ENCODE measurements around the gene KERA. TPM values are rescaled to one million over a fixed set of nuclear protein-coding genes. Genes with fewer than 3 reads are reported as not detected.

The KERA gene
- total RNA-seq (not detected), polyA plus RNA-seq (not detected)

- no peak within 1 kb of the TSS for H3K27ac Mint-ChIP-seq
- H3K9me3 Mint-ChIP-seq = no peaks in the 10 kb centered on the region
- no peaks in the 10 kb centered on the region for H3K27me3 Mint-ChIP-seq
- no peaks in the 10 kb centered on the region for H3K4me1 Mint-ChIP-seq
- H3K4me1 ChIP-seq (ENCODE audit: insufficient read depth, low read length) = no peaks in the 10 kb centered on the region
- ChIA-PET CTCF (ENCODE audit: partially characterized antibody) (no interaction called here), POLR2A (ENCODE audit: partially characterized antibody) (no interaction called here)
- intact Hi-C loops (cut with micrococcal nuclease) = no loop called here
- no peak for DNase-seq
- H3K36me3 Mint-ChIP-seq = no peaks in the 10 kb centered on the region
- H3K4me3 ChIP-seq (ENCODE audit: low read length in 2 of 2) = no peak within 1 kb of the TSS
- H3K36me3 ChIP-seq (ENCODE audit: insufficient read depth, low read length) = no peaks in the 10 kb centered on the region
- no peaks in the 10 kb centered on the region for H3K27me3 ChIP-seq (ENCODE audit: insufficient read depth, low read length)
- H3K9me3 ChIP-seq (ENCODE audit: control insufficient read depth in 1 of 2, low read length in 2 of 2) = no peaks in the 10 kb centered on the region
- H3K27ac ChIP-seq (ENCODE audit: low read depth, low read length) = no peak within 1 kb of the TSS
- H3K4me3 Mint-ChIP-seq = no peak within 1 kb of the TSS
Observed at GRCh38 chr12:91057368-91058165, at the start of gene KERA. Gene KERA (minus strand): TSS chr12:91058024. CDS start chr12:91056281, 1,743 bp downstream.

- no peaks in the 10 kb centered on the region for H3K27me3 Mint-ChIP-seq
- intact Hi-C loops (cut with micrococcal nuclease) = no loop called here
- CTCF ChIA-PET (ENCODE audit: partially characterized antibody) = no interaction called here
Observed at GRCh38 chr12:91106283-91106682, 48.5 kb upstream of the KERA start.

GRCh38 chr12:91105807-91106206, 48.0 kb upstream of the KERA start:
- no peak for DNase-seq
- intact Hi-C loops (cut with micrococcal nuclease) = no loop called here
- no peak overlapping the region for H3K4me3 ChIP-seq (ENCODE audit: low read length in 2 of 2)
- no peak overlapping the region for H3K4me3 Mint-ChIP-seq
- no peaks in the 10 kb centered on the region for H3K36me3 ChIP-seq (ENCODE audit: insufficient read depth, low read length)
- POLR2A ChIA-PET (ENCODE audit: partially characterized antibody) = no interaction called here
- no peaks in the 10 kb centered on the region for H3K27me3 Mint-ChIP-seq
- H3K36me3 Mint-ChIP-seq = no peaks in the 10 kb centered on the region
- no peak overlapping the region for H3K27ac Mint-ChIP-seq
- no peaks in the 10 kb centered on the region for H3K4me1 Mint-ChIP-seq
- H3K9me3 ChIP-seq (ENCODE audit: control insufficient read depth in 1 of 2, low read length in 2 of 2) = no peaks in the 10 kb centered on the region
- no peak overlapping the region for H3K27ac ChIP-seq (ENCODE audit: low read depth, low read length)
- no peaks in the 10 kb centered on the region for H3K27me3 ChIP-seq (ENCODE audit: insufficient read depth, low read length)
- no peaks in the 10 kb centered on the region for H3K4me1 ChIP-seq (ENCODE audit: insufficient read depth, low read length)
- CTCF ChIA-PET (ENCODE audit: partially characterized antibody) = no interaction called here
- H3K9me3 Mint-ChIP-seq = peaks cover 0 to 3% (median 0%) of the 10 kb centered on the region in 8 donors

More at GRCh38 chr12:91106283-91106682, 48.5 kb upstream of the KERA start:
- POLR2A ChIA-PET (ENCODE audit: partially characterized antibody) = no interaction called here
- Mint-ChIP-seq H3K36me3 (no peaks in the 10 kb centered on the region), H3K4me3 (no peak overlapping the region), H3K27ac (no peak overlapping the region), H3K4me1 (no peaks in the 10 kb centered on the region), H3K9me3 (peaks cover 0 to 3% (median 0%) of the 10 kb centered on the region in 8 donors)
- no peaks in the 10 kb centered on the region for H3K27me3 ChIP-seq (ENCODE audit: insufficient read depth, low read length)
- H3K36me3 ChIP-seq (ENCODE audit: insufficient read depth, low read length) = no peaks in the 10 kb centered on the region
- H3K27ac ChIP-seq (ENCODE audit: low read depth, low read length) = no peak overlapping the region
- no peak overlapping the region for H3K4me3 ChIP-seq (ENCODE audit: low read length in 2 of 2)
- no peaks in the 10 kb centered on the region for H3K9me3 ChIP-seq (ENCODE audit: control insufficient read depth in 1 of 2, low read length in 2 of 2)
- DNase-seq = no peak
- H3K4me1 ChIP-seq (ENCODE audit: insufficient read depth, low read length) = no peaks in the 10 kb centered on the region

GRCh38 chr12:91104812-91105466, 47.1 kb upstream of the KERA start:
- ChIA-PET CTCF (ENCODE audit: partially characterized antibody) (interaction anchor here (0.6 kb wide), 1 partner anchor 1055 kb away, joined by 3 read pairs; no protein-coding TSS in a partner anchor), POLR2A (ENCODE audit: partially characterized antibody) (no interaction called here)
- intact Hi-C loops (cut with micrococcal nuclease) = no loop called here
- H3K27me3 Mint-ChIP-seq = no peaks in the 10 kb centered on the region
- no peaks in the 10 kb centered on the region for H3K4me1 ChIP-seq (ENCODE audit: insufficient read depth, low read length)
- H3K4me3 Mint-ChIP-seq = no peak overlapping the region
- no peak overlapping the region for H3K27ac ChIP-seq (ENCODE audit: low read depth, low read length)
- H3K9me3 ChIP-seq (ENCODE audit: control insufficient read depth in 1 of 2, low read length in 2 of 2) = no peaks in the 10 kb centered on the region
- no peaks in the 10 kb centered on the region for H3K36me3 ChIP-seq (ENCODE audit: insufficient read depth, low read length)
- H3K27me3 ChIP-seq (ENCODE audit: insufficient read depth, low read length) = no peaks in the 10 kb centered on the region
- DNase-seq = no peak
- no peaks in the 10 kb centered on the region for H3K4me1 Mint-ChIP-seq
- H3K4me3 ChIP-seq (ENCODE audit: low read length in 2 of 2) = no peak overlapping the region
- no peaks in the 10 kb centered on the region for H3K36me3 Mint-ChIP-seq
- peaks cover 0 to 3% (median 0%) of the 10 kb centered on the region in 8 donors for H3K9me3 Mint-ChIP-seq
- H3K27ac Mint-ChIP-seq = no peak overlapping the region

GRCh38 chr12:91103624-91104023, 45.8 kb upstream of the KERA start:
- H3K4me1 Mint-ChIP-seq = no peaks in the 10 kb centered on the region
- no peaks in the 10 kb centered on the region for H3K27me3 Mint-ChIP-seq
- H3K9me3 Mint-ChIP-seq = peaks cover 0 to 3% (median 0%) of the 10 kb centered on the region in 8 donors
- Histone ChIP-seq H3K9me3 (ENCODE audit: control insufficient read depth in 1 of 2, low read length in 2 of 2) (no peaks in the 10 kb centered on the region), H3K36me3 (ENCODE audit: insufficient read depth, low read length) (no peaks in the 10 kb centered on the region), H3K4me3 (ENCODE audit: low read length in 2 of 2) (no peak overlapping the region), H3K4me1 (ENCODE audit: insufficient read depth, low read length) (no peaks in the 10 kb centered on the region), H3K27ac (ENCODE audit: low read depth, low read length) (no peak overlapping the region), H3K27me3 (ENCODE audit: insufficient read depth, low read length) (no peaks in the 10 kb centered on the region)
- H3K27ac Mint-ChIP-seq = no peak overlapping the region
- POLR2A ChIA-PET (ENCODE audit: partially characterized antibody) = no interaction called here
- H3K4me3 Mint-ChIP-seq = no peak overlapping the region
- DNase-seq = no peak
- intact Hi-C loops (cut with micrococcal nuclease) = no loop called here
- H3K36me3 Mint-ChIP-seq = no peaks in the 10 kb centered on the region
- CTCF ChIA-PET (ENCODE audit: partially characterized antibody) = no interaction called here

GRCh38 chr12:91103101-91103500, 45.3 kb upstream of the KERA start:
- Histone ChIP-seq H3K27ac (ENCODE audit: low read depth, low read length) (no peak overlapping the region), H3K4me1 (ENCODE audit: insufficient read depth, low read length) (no peaks in the 10 kb centered on the region), H3K9me3 (ENCODE audit: control insufficient read depth in 1 of 2, low read length in 2 of 2) (no peaks in the 10 kb centered on the region), H3K4me3 (ENCODE audit: low read length in 2 of 2) (no peak overlapping the region), H3K36me3 (ENCODE audit: insufficient read depth, low read length) (no peaks in the 10 kb centered on the region), H3K27me3 (ENCODE audit: insufficient read depth, low read length) (no peaks in the 10 kb centered on the region)
- H3K36me3 Mint-ChIP-seq = no peaks in the 10 kb centered on the region
- no peak overlapping the region for H3K4me3 Mint-ChIP-seq
- ChIA-PET CTCF (ENCODE audit: partially characterized antibody) (no interaction called here), POLR2A (ENCODE audit: partially characterized antibody) (no interaction called here)
- H3K9me3 Mint-ChIP-seq = peaks cover 0 to 3% (median 0%) of the 10 kb centered on the region in 8 donors
- H3K27ac Mint-ChIP-seq = no peak overlapping the region
- intact Hi-C loops (cut with micrococcal nuclease) = no loop called here
- no peaks in the 10 kb centered on the region for H3K27me3 Mint-ChIP-seq
- DNase-seq = no peak
- no peaks in the 10 kb centered on the region for H3K4me1 Mint-ChIP-seq

- Mint-ChIP-seq H3K36me3 (no peaks in the 10 kb centered on the region), H3K27ac (no peak overlapping the region), H3K4me1 (no peaks in the 10 kb centered on the region), H3K27me3 (peaks cover 0 to 2% of the 10 kb centered on the region in 2 donors), H3K4me3 (no peak overlapping the region), H3K9me3 (peaks cover 0 to 3% (median 0%) of the 10 kb centered on the region in 8 donors)
- H3K27ac ChIP-seq (ENCODE audit: low read depth, low read length) = no peak overlapping the region
- CTCF ChIA-PET (ENCODE audit: partially characterized antibody) = no interaction called here
- no peak overlapping the region for H3K4me3 ChIP-seq (ENCODE audit: low read length in 2 of 2)
- intact Hi-C loops (cut with micrococcal nuclease) = no loop called here
- no peak for DNase-seq
- H3K27me3 ChIP-seq (ENCODE audit: insufficient read depth, low read length) = no peaks in the 10 kb centered on the region
- H3K4me1 ChIP-seq (ENCODE audit: insufficient read depth, low read length) = no peaks in the 10 kb centered on the region
- POLR2A ChIA-PET (ENCODE audit: partially characterized antibody) = no interaction called here
- no peaks in the 10 kb centered on the region for H3K9me3 ChIP-seq (ENCODE audit: control insufficient read depth in 1 of 2, low read length in 2 of 2)
- H3K36me3 ChIP-seq (ENCODE audit: insufficient read depth, low read length) = no peaks in the 10 kb centered on the region
Observed at GRCh38 chr12:91100906-91101305, 43.1 kb upstream of the KERA start.

Data from CD4-positive, alpha-beta memory T cell (primary cell).